Measurements from ENCODE around the gene MESP2.
A peak's percentile ranks its signal among the peaks of the same experiment; 100 is the strongest.

The MESP2 gene

DNA sequence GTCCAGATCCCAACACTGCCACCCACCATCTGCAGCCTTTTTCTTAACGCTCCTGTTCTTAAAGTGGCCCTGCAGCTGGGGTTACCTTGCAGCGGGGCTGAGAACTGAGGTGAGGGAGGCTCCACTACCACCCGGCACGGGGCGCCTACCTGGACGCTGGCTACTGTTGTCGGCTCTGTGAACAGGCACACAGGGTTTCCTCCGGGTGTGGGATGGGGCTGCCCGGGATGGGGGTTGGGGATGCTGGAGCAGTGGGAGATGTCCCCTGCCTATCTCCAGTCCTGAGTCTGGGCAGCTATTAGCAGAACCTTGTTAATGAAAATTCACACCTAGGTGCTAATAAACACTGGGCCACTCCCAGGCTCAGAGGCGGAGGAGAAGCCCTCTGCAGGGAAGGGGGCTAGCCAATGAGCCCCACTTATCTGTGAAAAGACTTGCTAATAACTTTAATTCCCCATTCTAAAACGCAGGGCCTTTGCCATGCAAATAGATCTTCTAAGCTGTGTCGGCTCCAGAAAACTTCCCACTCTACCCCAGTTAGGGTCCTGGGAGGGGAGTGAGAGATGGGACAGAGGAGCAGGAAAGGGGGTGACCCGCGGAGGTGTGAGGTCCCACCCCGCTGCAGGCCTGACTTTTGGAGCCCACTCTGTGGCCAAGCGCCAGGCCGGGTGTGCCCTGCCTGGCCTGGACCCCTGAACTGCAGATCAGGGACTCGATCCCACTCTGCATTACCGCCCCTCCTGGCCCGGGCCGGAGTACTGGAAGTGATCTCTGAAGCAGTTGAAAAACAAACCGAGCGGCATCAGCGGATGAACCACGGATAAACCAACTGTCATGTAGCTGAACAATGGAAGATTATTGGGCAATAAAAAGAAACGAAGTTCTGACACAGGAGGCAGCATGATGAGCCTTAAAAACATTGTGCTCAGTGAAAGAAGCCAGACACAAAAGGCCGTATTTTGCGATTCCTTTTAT is 28.1 kb upstream of the MESP2 start:
- peak overlapping the region; percentile 38 for H3K4me3 ChIP-seq (ENCODE audit: low read length)
- no peaks in the 10 kb centered on the region for H3K36me3 ChIP-seq (ENCODE audit: control insufficient read depth, low read depth, low read length)
- no peak overlapping the region for H3K27ac ChIP-seq (ENCODE audit: low read length)
- no peaks in the 10 kb centered on the region for H3K9me3 ChIP-seq (ENCODE audit: control insufficient read depth, low read depth, low read length)
- no peak overlapping the region for H3K9ac ChIP-seq (ENCODE audit: low read length)
- H3K27me3 ChIP-seq (ENCODE audit: control insufficient read depth, insufficient read depth, low read length): peaks cover 84% of the 10 kb centered on the region
- H3K4me1 ChIP-seq (ENCODE audit: control insufficient read depth, low read depth, low read length): peaks cover 17% of the 10 kb centered on the region

DNA sequence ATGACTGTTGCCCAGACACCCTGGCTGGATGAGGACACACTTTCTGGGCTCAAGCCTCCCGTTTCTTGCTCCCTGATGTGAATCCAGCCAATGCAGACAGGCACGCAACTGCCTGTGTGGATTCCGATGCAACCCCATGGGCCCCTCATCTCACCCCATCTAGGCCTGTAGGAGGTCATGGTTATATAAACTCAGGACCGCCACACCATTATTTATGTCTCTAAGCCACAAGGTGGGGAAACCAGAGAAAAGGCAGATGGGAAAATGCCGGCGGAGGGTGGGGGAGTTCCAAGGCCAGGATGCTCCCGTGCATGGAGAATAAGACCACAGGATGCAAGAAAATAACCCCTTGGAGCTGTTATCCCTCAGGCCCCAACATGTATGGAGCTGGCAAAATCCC is 27.1 kb upstream of the MESP2 start:
- Histone ChIP-seq H3K27me3 (ENCODE audit: control insufficient read depth, insufficient read depth, low read length) (peaks cover 88% of the 10 kb centered on the region), H3K4me3 (ENCODE audit: low read length) (no peak overlapping the region), H3K4me1 (ENCODE audit: control insufficient read depth, low read depth, low read length) (peaks cover 17% of the 10 kb centered on the region), H3K9ac (ENCODE audit: low read length) (no peak overlapping the region), H3K9me3 (ENCODE audit: control insufficient read depth, low read depth, low read length) (no peaks in the 10 kb centered on the region), H3K36me3 (ENCODE audit: control insufficient read depth, low read depth, low read length) (no peaks in the 10 kb centered on the region), H3K27ac (ENCODE audit: low read length) (no peak overlapping the region)

DNA sequence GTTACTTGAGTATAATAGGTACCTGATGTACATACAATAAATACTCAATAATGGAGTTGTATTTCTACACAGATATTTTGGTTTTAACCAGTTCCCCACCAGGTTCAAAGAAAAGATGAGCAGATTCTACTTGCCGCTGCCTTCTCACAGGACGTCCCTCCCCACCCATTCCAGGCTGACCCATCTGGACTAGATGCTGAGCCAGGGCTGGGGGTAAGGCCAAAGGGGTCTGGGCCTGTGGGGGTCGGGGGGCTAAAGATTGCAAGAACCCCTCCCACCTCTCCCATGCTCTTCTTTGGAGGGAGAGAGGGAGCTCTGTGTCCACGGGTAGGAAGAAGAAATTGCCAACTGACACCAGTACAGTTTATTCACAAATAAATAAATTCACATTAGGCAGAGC is 26.6 kb upstream of the MESP2 start:
- peaks cover 84% of the 10 kb centered on the region for H3K27me3 ChIP-seq (ENCODE audit: control insufficient read depth, insufficient read depth, low read length)
- peaks cover 17% of the 10 kb centered on the region for H3K4me1 ChIP-seq (ENCODE audit: control insufficient read depth, low read depth, low read length)
- peak overlapping the region; percentile 46 for H3K4me3 ChIP-seq (ENCODE audit: low read length)
- no peaks in the 10 kb centered on the region for H3K36me3 ChIP-seq (ENCODE audit: control insufficient read depth, low read depth, low read length)
- H3K9me3 ChIP-seq (ENCODE audit: control insufficient read depth, low read depth, low read length): no peaks in the 10 kb centered on the region
- no peak overlapping the region for H3K9ac ChIP-seq (ENCODE audit: low read length)
- no peak overlapping the region for H3K27ac ChIP-seq (ENCODE audit: low read length)

DNA sequence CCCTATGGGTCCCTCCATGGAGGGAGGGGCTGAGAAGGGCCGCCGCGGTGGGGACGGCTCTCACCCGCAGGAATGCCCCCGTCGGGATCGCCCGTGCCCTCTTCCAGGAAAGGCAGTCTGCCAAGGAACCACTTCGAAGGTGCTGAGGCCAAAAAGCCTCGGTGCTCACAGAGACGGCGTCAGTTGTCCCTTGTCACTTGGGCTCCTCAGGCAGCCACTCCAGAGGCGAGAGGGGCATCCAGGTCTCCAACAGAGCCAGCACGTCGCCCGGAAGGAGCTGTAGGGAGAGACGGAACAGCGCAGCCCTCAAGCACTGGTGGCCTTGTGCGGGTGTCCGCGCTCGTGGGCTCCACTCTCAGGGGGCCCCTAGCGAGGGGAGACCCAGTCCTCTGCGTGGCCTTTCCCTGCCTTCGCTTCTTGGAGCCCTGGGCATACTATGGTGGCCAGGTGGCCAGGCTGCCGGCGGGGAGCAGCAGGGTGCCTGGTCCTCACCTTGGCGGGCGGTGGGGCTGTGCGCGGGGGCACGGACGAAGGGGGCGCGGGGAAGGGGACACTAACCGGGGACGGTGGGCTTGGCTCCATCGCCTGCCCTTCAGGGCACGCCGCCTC is 26.1 kb upstream of the MESP2 start:
- peaks cover 17% of the 10 kb centered on the region for H3K4me1 ChIP-seq (ENCODE audit: control insufficient read depth, low read depth, low read length)
- H3K9me3 ChIP-seq (ENCODE audit: control insufficient read depth, low read depth, low read length): no peaks in the 10 kb centered on the region
- no peak overlapping the region for H3K9ac ChIP-seq (ENCODE audit: low read length)
- H3K27me3 ChIP-seq (ENCODE audit: control insufficient read depth, insufficient read depth, low read length): peaks cover 78% of the 10 kb centered on the region
- no peaks in the 10 kb centered on the region for H3K36me3 ChIP-seq (ENCODE audit: control insufficient read depth, low read depth, low read length)
- peak overlapping the region; percentile 46 for H3K4me3 ChIP-seq (ENCODE audit: low read length)
- H3K27ac ChIP-seq (ENCODE audit: low read length): no peak overlapping the region

DNA sequence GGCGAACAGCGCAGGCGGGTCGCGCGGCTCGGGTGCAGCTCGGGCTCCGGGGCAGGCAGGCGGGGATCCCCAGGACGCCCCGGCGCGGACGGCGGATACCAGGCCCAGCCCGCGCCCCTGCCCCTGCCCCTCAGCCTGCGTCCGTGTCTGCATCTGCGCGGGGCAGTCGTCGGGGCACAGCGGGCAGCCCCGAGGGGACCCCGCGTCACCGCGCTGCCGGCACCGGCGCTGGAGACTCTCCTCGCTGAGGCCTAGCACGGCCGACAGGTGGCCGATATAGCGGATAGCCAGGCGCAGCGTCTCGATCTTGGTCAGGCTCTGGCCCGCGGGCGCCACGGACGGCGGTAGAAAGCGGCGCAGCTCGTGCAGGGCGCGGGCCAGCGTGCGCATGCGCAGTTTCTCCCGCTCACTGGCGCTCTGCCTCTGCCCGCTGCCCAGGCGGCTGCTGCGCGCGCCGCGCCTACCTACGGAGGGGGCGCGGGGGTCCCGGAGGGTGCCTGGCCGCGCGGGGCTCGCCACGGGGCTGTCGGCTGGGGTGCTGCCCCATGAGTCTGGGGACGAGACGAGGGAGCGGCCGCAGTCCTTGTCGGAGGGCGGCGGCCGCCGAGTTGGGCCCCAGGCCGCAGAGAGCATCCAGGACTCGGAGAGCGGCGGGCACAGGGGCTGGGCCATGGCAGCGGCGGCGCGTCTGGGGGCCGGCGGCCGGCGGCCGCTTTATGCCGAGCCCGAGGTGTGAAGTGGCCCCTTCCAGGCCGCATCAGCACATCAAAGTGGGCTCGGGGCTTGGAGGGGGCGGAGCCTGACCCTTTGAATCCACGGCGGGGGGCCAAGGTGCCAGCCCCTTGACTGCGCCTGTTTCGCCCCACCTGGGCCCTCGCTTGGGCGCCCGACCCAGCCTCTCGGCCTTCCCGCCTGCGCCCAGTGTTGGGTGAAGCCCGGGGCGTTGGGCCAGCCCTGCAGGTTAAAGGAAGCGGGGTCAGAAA is 25.3 kb upstream of the MESP2 start, which contains the start of gene MESP1:
TSS of gene MESP1 (minus strand) at position 690 of the 983 bp plus-strand sequence. CDS start at position 672, 18 bp downstream.
- Histone ChIP-seq H3K4me1 (ENCODE audit: control insufficient read depth, low read depth, low read length) (peaks cover 17% of the 10 kb centered on the region), H3K36me3 (ENCODE audit: control insufficient read depth, low read depth, low read length) (no peaks in the 10 kb centered on the region), H3K9ac (ENCODE audit: low read length) (no peak within 1 kb of the TSS), H3K4me3 (ENCODE audit: low read length) (peak within 1 kb of the TSS; percentile 46), H3K9me3 (ENCODE audit: control insufficient read depth, low read depth, low read length) (no peaks in the 10 kb centered on the region), H3K27ac (ENCODE audit: low read length) (no peak within 1 kb of the TSS), H3K27me3 (ENCODE audit: control insufficient read depth, insufficient read depth, low read length) (peaks cover 70% of the 10 kb centered on the region)

DNA sequence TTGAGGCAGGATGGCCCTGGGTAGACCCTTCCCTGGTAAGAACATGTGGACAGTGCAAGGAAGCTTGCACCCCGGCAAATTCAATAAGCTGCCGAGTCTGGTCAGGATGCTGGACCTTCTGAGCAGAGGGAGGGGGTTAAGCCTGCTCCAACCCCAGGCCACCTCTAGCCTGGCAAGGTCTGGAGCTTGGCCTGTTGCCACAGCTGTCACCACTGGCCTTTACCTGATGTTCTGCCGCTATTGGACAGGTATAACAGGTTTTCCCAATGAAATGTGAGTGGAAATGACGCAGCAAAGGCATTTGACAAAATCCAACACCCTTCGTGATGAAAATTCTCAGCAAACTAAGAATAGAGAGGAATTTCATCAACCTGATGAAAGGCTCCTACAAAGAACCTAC is 24.4 kb upstream of the MESP2 start:
- H3K9ac ChIP-seq (ENCODE audit: low read length): no peak overlapping the region

DNA sequence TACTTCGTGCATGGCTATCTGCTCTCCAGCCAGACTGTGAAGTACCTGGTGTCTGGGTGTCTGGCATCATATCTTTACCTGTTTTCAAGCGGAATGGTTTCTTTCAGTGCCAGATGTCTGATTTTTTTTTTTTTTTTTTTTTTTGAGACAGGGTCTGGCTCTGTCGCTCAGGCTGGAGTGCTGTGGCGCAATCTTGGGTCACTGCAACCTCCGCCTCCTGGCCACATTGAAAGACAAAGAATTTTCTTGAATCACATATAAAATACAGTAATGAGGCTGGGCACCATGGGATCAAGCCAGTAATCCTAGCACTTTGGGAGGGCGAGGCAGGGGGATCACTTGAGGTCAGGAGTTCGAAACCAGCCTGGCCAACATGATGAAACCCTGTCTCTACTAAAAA is 22.3 kb upstream of the MESP2 start:
- no peak overlapping the region for H3K4me3 ChIP-seq (ENCODE audit: low read length)
- H3K4me1 ChIP-seq (ENCODE audit: control insufficient read depth, low read depth, low read length): peaks cover 4% of the 10 kb centered on the region
- no peak overlapping the region for H3K9ac ChIP-seq (ENCODE audit: low read length)
- no peaks in the 10 kb centered on the region for H3K36me3 ChIP-seq (ENCODE audit: control insufficient read depth, low read depth, low read length)
- H3K27me3 ChIP-seq (ENCODE audit: control insufficient read depth, insufficient read depth, low read length): peaks cover 40% of the 10 kb centered on the region
- H3K9me3 ChIP-seq (ENCODE audit: control insufficient read depth, low read depth, low read length): no peaks in the 10 kb centered on the region
- H3K27ac ChIP-seq (ENCODE audit: low read length): no peak overlapping the region

More for the DNA sequence above, 24.4 kb upstream of the MESP2 start:
- Histone ChIP-seq H3K36me3 (ENCODE audit: control insufficient read depth, low read depth, low read length) (no peaks in the 10 kb centered on the region), H3K4me1 (ENCODE audit: control insufficient read depth, low read depth, low read length) (peaks cover 17% of the 10 kb centered on the region), H3K27me3 (ENCODE audit: control insufficient read depth, insufficient read depth, low read length) (peaks cover 62% of the 10 kb centered on the region), H3K27ac (ENCODE audit: low read length) (no peak overlapping the region), H3K4me3 (ENCODE audit: low read length) (peak overlapping the region; percentile 46), H3K9me3 (ENCODE audit: control insufficient read depth, low read depth, low read length) (no peaks in the 10 kb centered on the region)

DNA sequence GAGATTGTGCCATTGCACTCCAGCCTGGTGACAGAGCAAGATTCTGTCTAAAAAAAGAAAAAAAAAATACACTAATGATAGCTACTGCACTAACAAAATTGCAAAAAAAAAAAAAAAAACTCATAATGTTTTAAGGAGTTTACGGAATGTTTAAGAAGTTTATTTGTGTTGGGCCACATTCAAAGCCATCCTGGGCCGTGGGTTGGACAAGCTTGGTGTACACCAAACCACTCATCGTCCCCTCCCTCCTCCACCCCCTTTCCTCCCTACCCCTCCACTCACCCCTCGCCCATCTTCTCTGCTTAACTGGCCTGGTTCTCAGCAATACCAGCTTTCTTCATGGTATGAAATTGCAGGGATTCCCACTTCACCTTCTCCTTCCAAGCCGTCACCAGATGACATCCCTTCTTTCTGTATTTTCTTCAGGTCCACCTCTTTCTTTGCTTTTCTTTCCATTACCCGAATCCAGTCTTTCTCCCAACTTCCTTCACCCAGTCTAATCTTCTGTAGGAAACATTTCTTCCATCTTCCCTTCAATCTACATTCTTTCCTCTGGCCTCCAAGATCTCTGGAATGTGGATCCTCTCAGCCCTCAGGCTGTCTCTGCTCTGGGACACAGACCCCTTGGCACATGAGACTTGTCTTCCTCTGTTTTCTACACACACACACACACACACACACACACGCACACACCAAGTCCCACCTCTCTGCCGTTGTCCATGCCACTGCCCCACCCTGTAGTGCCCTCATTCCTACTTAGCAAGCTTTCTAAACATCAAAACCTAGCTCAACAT is 21.6 kb upstream of the MESP2 start:
- Histone ChIP-seq H3K27me3 (ENCODE audit: control insufficient read depth, insufficient read depth, low read length) (peaks cover 33% of the 10 kb centered on the region), H3K4me1 (ENCODE audit: control insufficient read depth, low read depth, low read length) (peaks cover 4% of the 10 kb centered on the region)

DNA sequence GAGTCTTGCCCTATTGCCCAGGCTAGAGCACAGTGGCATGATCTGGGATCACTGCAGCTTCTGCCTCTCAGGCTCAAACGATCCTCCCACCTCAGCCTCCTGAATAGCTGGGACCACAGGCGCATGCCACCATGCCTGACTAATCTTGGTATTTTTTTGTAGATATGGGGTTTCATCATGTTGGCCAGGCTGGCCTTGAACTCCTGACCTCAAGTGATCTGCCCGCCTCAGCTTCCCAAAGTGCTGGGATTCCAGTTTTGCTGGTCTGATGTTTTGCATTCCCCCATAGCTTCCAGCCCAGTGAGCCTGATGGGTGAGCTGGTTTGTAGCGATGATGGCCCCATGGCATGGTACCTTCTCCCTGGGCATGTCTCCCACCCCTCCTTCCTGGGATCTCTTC is 20.4 kb upstream of the MESP2 start:
- no peak overlapping the region for H3K27ac ChIP-seq (ENCODE audit: low read length)
- no peaks in the 10 kb centered on the region for H3K36me3 ChIP-seq (ENCODE audit: control insufficient read depth, low read depth, low read length)
- no peaks in the 10 kb centered on the region for H3K9me3 ChIP-seq (ENCODE audit: control insufficient read depth, low read depth, low read length)
- H3K4me3 ChIP-seq (ENCODE audit: low read length): no peak overlapping the region
- H3K4me1 ChIP-seq (ENCODE audit: control insufficient read depth, low read depth, low read length): no peaks in the 10 kb centered on the region
- H3K9ac ChIP-seq (ENCODE audit: low read length): no peak overlapping the region
- H3K27me3 ChIP-seq (ENCODE audit: control insufficient read depth, insufficient read depth, low read length): peaks cover 23% of the 10 kb centered on the region

More for the DNA sequence above, 21.6 kb upstream of the MESP2 start:
- Histone ChIP-seq H3K9me3 (ENCODE audit: control insufficient read depth, low read depth, low read length) (no peaks in the 10 kb centered on the region), H3K4me3 (ENCODE audit: low read length) (no peak overlapping the region), H3K36me3 (ENCODE audit: control insufficient read depth, low read depth, low read length) (no peaks in the 10 kb centered on the region), H3K9ac (ENCODE audit: low read length) (no peak overlapping the region), H3K27ac (ENCODE audit: low read length) (no peak overlapping the region)

DNA sequence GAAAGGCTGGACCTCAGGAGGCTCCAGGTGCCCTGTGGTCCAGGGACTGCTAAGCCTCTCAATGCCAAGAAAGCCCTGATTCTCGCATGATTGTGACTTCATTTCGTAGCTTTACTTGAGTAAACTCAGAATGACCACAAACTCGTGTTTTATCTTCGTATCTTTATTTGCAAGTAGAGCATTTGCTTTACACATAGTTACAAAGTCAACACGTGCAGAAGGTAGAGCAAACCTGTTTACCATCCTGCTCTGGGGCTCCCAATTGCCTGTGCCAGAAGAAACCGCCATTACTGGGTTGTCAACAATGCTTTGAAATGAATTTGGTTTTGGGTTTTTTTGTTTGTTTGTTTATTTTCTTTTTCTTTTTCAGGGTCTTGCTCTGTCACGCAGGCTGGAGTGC is 19.2 kb upstream of the MESP2 start:
- H3K36me3 ChIP-seq (ENCODE audit: control insufficient read depth, low read depth, low read length): no peaks in the 10 kb centered on the region
- H3K27me3 ChIP-seq (ENCODE audit: control insufficient read depth, insufficient read depth, low read length): peaks cover 15% of the 10 kb centered on the region
- no peak overlapping the region for H3K4me3 ChIP-seq (ENCODE audit: low read length)
- H3K4me1 ChIP-seq (ENCODE audit: control insufficient read depth, low read depth, low read length): no peaks in the 10 kb centered on the region
- no peak overlapping the region for H3K27ac ChIP-seq (ENCODE audit: low read length)
- H3K9me3 ChIP-seq (ENCODE audit: control insufficient read depth, low read depth, low read length): no peaks in the 10 kb centered on the region
- no peak overlapping the region for H3K9ac ChIP-seq (ENCODE audit: low read length)

Data from iPS-18a (cell line).